Measurements from ENCODE around the gene CES1. TPM values are rescaled to one million over a fixed set of nuclear protein-coding genes. Genes with fewer than 3 reads are reported as not detected.
"Not testable (repeated sequence)": the region's sequence is repeated elsewhere in the genome, so short reads cannot be mapped to it uniquely, and the experiment has no call there.

CES1 gene
- total RNA-seq, 4 donors from 2014 or later: 0.76 to 9.5 (median 2.6) TPM

GRCh38 chr16:55871411-55872038 is 38.6 kb upstream of the CES1 start:
- TF ChIP-seq, protein P1, sequence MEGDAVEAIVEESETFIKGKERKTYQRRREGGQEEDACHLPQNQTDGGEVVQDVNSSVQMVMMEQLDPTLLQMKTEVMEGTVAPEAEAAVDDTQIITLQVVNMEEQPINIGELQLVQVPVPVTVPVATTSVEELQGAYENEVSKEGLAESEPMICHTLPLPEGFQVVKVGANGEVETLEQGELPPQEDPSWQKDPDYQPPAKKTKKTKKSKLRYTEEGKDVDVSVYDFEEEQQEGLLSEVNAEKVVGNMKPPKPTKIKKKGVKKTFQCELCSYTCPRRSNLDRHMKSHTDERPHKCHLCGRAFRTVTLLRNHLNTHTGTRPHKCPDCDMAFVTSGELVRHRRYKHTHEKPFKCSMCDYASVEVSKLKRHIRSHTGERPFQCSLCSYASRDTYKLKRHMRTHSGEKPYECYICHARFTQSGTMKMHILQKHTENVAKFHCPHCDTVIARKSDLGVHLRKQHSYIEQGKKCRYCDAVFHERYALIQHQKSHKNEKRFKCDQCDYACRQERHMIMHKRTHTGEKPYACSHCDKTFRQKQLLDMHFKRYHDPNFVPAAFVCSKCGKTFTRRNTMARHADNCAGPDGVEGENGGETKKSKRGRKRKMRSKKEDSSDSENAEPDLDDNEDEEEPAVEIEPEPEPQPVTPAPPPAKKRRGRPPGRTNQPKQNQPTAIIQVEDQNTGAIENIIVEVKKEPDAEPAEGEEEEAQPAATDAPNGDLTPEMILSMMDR (IDR thresholded peaks at IDR 0.05): no peak
- no peak for TF ChIP-seq POLR2A (IDR thresholded peaks at IDR 0.05)
- DNase-seq (ENCODE audit: low spot score in 2 of 2): peak in 1 of 2 donors; percentile 60
- H3K4me3 ChIP-seq (ENCODE audit: low read depth, poor library complexity, severe bottlenecking): no peak overlapping the region
- WGBS, 2 donors: 65 to 85% methylated on average over 10 of the region's 10 CpGs
- intact Hi-C loops (cut with DNase I; ENCODE audit: low total_unique reads): no loop called here

DNA sequence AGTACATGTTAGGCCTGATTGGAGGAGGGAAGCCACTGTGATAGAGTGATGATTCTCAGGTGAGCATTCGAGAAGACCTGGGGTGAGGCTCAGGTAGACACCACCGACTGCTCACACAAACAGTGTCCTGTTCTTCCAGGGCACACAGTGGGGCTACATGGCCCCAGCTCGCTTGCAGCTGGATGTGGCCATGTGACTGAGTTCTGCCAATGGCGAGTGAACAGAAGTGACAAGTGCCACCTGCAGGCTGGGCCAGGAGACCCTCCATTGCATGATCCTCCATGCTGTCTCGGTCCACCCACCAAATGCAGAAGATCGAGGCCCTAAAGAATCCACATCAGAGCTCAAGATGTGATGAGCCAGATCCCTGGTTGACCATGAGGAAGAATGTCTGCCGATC is 36.1 kb upstream of the CES1 start:
- no peak for TF ChIP-seq POLR2A (IDR thresholded peaks at IDR 0.05)
- TF ChIP-seq, protein P1 (IDR thresholded peaks at IDR 0.05): no peak
- intact Hi-C loops (cut with DNase I; ENCODE audit: low total_unique reads): no loop called here
- DNase-seq (ENCODE audit: low spot score in 2 of 2): peak in 1 of 2 donors; percentile 40
- H3K4me3 ChIP-seq (ENCODE audit: low read depth, poor library complexity, severe bottlenecking): no peak overlapping the region
- 82 to 87% methylated on average over 7 of the region's 7 CpGs for WGBS, 2 donors

DNA sequence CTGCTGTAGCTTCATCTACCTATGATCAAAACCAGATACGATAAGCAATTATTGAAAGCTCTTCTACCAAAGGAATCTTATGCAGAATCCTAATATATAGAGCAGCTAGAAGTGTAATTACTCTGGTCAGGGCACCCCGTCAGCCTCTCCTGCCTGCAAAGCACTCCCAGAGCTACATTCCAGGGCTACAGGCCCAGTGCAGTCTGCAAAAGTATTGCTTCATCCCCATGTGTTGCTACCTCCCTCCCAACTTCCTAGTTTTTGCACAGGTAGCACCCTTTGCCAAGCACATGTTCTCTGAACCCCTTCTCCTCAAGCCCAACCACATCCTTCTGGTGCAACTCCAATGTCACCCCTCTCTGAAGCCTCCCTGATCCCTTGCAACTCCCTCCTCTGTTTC is 35.2 kb upstream of the CES1 start:
- H3K4me3 ChIP-seq (ENCODE audit: low read depth, poor library complexity, severe bottlenecking): no peak overlapping the region
- TF ChIP-seq, protein P1 (IDR thresholded peaks at IDR 0.05): no peak
- no peak for TF ChIP-seq POLR2A (IDR thresholded peaks at IDR 0.05)
- WGBS, 2 donors: 64 to 73% methylated on average over 2 of the region's 2 CpGs
- intact Hi-C loops (cut with DNase I; ENCODE audit: low total_unique reads): no loop called here
- DNase-seq (ENCODE audit: low spot score in 2 of 2): peak in 1 of 2 donors; percentile 21

DNA sequence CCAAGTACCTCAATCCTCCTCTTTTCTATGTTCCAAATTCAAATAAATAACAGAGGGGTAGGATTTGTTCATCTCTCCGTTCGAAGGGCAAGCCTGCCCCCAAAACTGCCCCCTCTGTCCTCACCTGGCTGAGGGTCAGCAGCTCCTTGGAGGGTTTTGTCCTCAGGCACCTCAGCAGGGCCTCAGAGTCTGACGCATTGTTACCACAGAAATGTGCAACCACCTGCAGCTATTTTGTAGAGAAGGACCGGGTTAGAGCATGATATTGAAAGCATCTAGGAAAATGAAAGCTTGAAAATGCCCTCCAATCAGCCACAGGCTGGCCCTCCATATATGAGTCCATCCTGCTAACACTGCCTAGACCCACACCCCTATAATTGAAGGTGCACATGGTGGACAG is 28.4 kb upstream of the CES1 start:
- WGBS, 2 donors: 83 to 88% methylated on average over 4 of the region's 4 CpGs

GRCh38 chr16:55857650-55858049 is 24.8 kb upstream of the CES1 start:
- intact Hi-C loops (cut with DNase I; ENCODE audit: low total_unique reads); H3K4me3 ChIP-seq (ENCODE audit: low read depth, poor library complexity, severe bottlenecking); DNase-seq (ENCODE audit: low spot score in 2 of 2): not testable (repeated sequence)
- 88 to 91% methylated on average over 1 of the region's 1 CpG for WGBS, 2 donors

More for the DNA sequence above, 28.4 kb upstream of the CES1 start:
- intact Hi-C loops (cut with DNase I; ENCODE audit: low total_unique reads): no loop called here
- peak in 1 of 2 donors; percentile 50 for DNase-seq (ENCODE audit: low spot score in 2 of 2)
- H3K4me3 ChIP-seq (ENCODE audit: low read depth, poor library complexity, severe bottlenecking): no peak overlapping the region
- TF ChIP-seq, protein P1 (IDR thresholded peaks at IDR 0.05): no peak
- no peak for TF ChIP-seq POLR2A (IDR thresholded peaks at IDR 0.05)

DNA sequence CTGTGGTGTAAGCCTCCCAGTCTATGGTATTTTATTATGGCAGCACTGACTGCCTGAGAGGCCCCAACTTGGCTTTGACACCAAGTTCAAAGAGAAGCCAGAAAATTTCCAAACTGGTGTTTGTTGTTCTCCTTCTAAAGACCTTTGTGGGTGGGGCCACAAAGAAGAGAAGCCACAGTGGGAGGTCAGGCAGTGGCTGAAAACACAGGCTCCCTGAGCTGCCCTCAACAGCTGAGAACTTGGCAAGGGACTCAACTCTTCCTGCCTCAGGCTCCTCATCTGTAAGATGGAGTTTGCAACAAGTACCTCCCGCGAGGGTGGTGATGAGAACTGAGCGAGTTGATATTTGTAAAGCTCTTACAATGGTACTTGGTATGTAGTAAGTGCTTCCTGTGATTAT is 24.1 kb upstream of the CES1 start:
- WGBS, 2 donors: 75 to 87% methylated on average over 3 of the region's 3 CpGs
- DNase-seq (ENCODE audit: low spot score in 2 of 2): no peak
- no peak overlapping the region for H3K4me3 ChIP-seq (ENCODE audit: low read depth, poor library complexity, severe bottlenecking)
- TF ChIP-seq POLR2A (IDR thresholded peaks at IDR 0.05): no peak
- TF ChIP-seq, protein P1 (IDR thresholded peaks at IDR 0.05): no peak
- intact Hi-C loops (cut with DNase I; ENCODE audit: low total_unique reads): no loop called here
